ENCODE results near the gene PEX11A.

DNA sequence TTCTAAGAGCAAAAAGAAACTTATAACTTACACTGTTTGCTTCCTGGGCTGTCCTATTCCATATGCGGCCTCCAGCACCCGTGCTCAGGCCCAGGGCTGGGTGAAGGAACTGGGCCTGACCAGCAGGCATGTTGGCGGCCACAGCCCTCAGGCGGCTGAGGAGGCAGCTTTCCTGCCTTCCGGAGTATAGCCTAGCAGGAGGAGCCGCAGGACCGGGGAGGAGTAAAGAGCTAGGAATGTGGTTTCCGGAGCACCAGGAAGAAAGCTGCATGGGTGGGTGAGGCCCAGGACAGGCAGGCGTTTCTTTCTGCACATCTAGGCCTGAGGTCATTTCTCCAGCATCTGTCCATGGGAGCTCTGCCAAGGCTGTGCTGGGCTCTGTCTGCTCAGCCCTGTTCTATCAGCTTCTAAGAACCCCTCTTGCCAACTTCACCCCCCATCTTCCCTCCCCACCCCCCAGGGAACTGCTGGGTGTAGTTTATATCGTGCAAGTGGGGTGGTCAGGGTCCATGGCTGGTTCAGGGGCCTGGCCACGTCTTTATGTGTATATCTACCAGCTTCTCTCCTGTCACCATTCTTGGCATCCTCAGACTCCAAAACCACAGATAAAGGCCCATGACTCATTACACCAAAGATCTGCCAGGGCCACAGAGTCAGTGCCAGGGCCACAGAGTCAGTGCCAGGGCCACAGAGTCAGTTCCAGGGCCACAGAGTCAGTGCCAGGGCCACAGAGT lies 27.5 kb downstream of the PEX11A start:
- TF ChIP-seq, protein P1, sequence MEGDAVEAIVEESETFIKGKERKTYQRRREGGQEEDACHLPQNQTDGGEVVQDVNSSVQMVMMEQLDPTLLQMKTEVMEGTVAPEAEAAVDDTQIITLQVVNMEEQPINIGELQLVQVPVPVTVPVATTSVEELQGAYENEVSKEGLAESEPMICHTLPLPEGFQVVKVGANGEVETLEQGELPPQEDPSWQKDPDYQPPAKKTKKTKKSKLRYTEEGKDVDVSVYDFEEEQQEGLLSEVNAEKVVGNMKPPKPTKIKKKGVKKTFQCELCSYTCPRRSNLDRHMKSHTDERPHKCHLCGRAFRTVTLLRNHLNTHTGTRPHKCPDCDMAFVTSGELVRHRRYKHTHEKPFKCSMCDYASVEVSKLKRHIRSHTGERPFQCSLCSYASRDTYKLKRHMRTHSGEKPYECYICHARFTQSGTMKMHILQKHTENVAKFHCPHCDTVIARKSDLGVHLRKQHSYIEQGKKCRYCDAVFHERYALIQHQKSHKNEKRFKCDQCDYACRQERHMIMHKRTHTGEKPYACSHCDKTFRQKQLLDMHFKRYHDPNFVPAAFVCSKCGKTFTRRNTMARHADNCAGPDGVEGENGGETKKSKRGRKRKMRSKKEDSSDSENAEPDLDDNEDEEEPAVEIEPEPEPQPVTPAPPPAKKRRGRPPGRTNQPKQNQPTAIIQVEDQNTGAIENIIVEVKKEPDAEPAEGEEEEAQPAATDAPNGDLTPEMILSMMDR (conservative IDR thresholded peaks at IDR 0.05), result no peak
- TF ChIP-seq ZFX (IDR thresholded peaks at IDR 0.05), result no peak
